Measurements from ENCODE around the gene LRRC74B.

DNA sequence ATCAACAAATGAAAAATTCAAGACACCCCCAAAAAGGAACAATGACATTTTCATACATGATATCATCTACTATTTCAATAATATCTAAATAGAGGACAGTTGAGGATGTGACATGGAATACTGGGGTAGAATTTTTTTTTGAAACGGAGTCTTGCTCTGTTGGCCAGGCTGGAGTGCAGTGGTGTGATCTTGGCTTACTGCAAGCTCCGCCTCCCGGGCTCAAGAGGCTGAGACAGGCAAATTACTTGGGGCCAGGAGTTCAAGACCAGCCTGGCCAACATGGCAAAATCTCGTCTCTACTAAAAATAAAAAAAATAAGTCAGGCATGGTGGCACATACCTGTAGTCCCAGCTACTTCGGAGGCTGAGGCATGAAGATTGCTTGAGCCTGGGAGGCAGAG is 41.4 kb downstream of the LRRC74B start:
- TF ChIP-seq, protein P1, sequence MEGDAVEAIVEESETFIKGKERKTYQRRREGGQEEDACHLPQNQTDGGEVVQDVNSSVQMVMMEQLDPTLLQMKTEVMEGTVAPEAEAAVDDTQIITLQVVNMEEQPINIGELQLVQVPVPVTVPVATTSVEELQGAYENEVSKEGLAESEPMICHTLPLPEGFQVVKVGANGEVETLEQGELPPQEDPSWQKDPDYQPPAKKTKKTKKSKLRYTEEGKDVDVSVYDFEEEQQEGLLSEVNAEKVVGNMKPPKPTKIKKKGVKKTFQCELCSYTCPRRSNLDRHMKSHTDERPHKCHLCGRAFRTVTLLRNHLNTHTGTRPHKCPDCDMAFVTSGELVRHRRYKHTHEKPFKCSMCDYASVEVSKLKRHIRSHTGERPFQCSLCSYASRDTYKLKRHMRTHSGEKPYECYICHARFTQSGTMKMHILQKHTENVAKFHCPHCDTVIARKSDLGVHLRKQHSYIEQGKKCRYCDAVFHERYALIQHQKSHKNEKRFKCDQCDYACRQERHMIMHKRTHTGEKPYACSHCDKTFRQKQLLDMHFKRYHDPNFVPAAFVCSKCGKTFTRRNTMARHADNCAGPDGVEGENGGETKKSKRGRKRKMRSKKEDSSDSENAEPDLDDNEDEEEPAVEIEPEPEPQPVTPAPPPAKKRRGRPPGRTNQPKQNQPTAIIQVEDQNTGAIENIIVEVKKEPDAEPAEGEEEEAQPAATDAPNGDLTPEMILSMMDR (IDR thresholded peaks at IDR 0.05): no peak
- TF ChIP-seq ZFX (IDR thresholded peaks at IDR 0.05; ENCODE audit: borderline replicate concordance): no peak

All from 22Rv1 (cell line).